GM04503 (cell line): Measurements from ENCODE around the gene S100A9.
"Not testable (repeated sequence)": the region's sequence is repeated elsewhere in the genome, so short reads cannot be mapped to it uniquely, and the experiment has no call there.

Experiments
- DNase-seq: peaks from one replicate; pipeline ENCODE4 v3.0.0-alpha.2; 2012; ENCODE audit warnings: low read depth

S100A9 gene

GRCh38 chr1:153357853-153358690, at the start of gene S100A9:
Gene S100A9, plus strand, starts transcription at chr1:153357854. Its CDS starts 430 bp downstream, at chr1:153358284.
- no peak for DNase-seq

GRCh38 chr1:153308540-153308939, 49.1 kb upstream of the S100A9 start:
- DNase-seq, result no peak

- DNase-seq, result no peak
Observed at GRCh38 chr1:153309441-153309840, 48.2 kb upstream of the S100A9 start.

- DNase-seq, result no peak
Observed at GRCh38 chr1:153310526-153310925, 47.1 kb upstream of the S100A9 start.

GRCh38 chr1:153312570-153313186, 45.0 kb upstream of the S100A9 start, which contains the start of gene PGLYRP3:
Gene PGLYRP3, minus strand, starts transcription at chr1:153312952. Its CDS starts 2,287 bp downstream, at chr1:153310665.
- DNase-seq, result no peak

GRCh38 chr1:153313288-153313687, 44.4 kb upstream of the S100A9 start:
- DNase-seq, result no peak

DNA sequence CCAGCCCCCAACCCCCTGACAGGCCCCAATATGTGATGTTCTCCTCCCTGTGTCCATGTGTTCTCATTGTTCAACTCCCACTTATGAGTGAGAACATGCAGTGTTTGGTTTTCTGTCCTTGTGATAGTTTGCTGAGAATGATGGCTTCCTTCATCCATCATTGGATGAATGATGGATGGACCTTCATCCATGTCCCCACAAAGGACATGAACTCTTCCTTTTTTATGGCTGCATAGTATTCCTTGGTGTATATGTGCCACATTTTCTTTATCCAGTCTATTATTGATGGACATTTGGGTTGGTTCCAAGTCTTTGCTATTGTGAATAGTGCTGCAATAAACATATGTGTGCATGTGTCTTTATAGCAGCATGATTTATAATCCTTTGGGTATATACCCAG, 43.3 kb upstream of the S100A9 start:
- DNase-seq, result not testable (repeated sequence)

- not testable (repeated sequence) for DNase-seq
Observed at GRCh38 chr1:153316013-153316412, 41.6 kb upstream of the S100A9 start.

DNA sequence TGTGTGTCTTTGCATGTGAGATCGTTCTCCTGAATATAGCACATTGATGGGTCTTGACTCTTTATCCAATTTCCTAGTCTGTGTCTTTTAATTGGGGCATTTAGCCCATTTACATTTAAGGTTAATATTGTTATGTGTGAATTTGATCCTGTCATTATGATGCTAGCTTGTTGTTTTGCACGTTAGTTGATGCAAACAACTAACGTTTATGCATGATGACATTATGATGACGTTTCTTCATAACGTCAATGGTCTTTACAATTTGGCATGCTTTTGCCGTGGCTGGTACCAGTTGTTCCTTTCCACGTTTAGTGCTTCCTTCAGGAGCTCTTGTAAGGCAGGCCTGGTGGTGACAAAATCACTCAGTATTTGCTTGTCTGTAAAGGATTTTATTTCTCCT, 39.5 kb upstream of the S100A9 start:
- not testable (repeated sequence) for DNase-seq

DNA sequence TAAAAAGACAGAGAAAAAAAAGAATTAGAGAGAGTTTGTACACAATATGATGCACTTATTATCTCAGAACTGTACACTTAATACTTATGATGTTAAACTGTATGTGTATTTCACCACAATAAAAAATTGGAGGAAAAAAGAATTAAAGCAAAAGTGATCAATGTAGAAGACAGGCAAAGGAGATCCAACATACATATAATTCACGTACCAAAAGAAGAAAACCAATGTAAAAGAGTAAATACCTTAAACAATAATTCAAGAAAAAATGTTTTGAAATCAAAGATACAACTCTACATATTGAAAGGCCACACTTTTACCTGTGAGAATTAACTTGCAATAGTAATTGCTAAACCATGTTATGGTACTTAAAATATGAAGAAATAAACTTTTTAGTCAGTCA, 35.1 kb upstream of the S100A9 start:
- no peak for DNase-seq

- no peak for DNase-seq
Observed at GRCh38 chr1:153324912-153325311, 32.7 kb upstream of the S100A9 start.

DNA sequence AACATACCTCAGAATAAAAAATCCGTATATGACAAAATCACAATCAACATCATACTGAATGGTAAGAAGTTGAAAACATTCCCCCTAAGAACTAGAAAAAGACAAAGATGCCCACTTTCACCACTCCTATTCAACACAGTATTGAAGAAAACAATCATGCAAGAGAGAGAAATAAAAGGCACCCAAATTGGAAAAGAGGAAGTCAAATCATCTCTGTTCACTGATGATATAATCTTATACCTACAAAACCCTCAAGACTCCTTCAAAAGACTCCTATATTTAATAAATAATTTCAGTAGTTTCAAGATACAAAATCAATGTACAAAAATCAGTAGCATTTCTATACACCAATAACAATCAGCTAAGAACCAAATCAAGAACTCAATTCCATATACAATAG, 23.8 kb upstream of the S100A9 start:
- DNase-seq, result no peak

DNA sequence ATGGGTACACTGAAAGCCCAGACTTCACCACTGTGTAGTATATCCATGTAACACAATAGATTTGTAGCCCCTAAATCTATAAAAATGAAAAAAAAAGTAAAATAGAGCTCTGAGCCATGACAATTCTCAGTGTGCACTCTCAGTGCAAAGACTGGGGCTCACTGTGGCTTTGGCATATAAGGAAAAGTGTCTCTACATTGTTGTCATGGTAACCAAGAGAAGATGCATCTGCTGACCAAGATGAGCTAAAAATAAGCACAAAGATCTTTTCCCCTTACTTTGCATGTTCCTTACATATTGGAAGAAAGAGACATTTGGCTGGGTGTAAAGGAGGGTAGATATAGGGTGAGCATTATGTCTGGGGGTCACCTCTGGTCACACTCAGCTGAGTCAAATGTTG, 21.0 kb upstream of the S100A9 start:
- DNase-seq, result no peak

- no peak for DNase-seq
Observed at GRCh38 chr1:153337980-153338853, 19.4 kb upstream of the S100A9 start.

- DNase-seq, result no peak
Observed at GRCh38 chr1:153339802-153340201, 17.9 kb upstream of the S100A9 start.

- no peak for DNase-seq
Observed at GRCh38 chr1:153340356-153340755, 17.3 kb upstream of the S100A9 start.

- no peak for DNase-seq
Observed at GRCh38 chr1:153341431-153341934, 16.2 kb upstream of the S100A9 start.

- DNase-seq, result no peak
Observed at GRCh38 chr1:153342178-153342577, 15.5 kb upstream of the S100A9 start.

DNA sequence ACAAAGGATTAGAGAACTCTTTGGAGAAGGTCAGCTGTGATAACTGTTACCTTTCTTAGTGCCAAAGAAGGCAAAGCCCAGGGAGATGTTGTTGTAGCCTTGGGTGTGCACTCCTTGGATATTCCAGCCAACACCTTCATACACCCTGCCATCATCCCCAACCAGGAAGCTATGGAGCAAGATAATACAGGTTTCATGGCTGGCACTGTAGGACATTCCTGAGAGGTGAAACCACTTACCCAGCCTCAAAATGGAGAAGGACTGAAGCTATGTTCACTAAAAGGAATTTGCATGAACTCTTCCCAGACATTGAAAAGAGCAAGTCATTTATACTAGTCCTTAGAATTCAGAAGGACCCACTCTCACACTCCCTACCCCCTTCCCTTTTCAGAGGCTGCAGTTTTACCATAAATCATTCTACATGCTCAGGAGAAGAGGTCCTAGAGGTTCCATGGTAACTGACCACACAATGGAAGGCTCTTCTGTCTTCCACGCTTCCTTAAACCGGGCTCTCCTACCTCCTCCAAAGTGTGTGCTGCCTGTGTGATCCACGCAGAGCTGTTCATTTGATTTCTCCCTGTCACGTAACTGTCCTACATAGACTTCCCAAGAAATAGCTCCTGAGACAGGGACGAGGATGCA, 14.5 kb upstream of the S100A9 start:
- no peak for DNase-seq

- DNase-seq, result no peak
Observed at GRCh38 chr1:153343811-153344717, 13.6 kb upstream of the S100A9 start.

- no peak for DNase-seq
Observed at GRCh38 chr1:153344718-153345025, 13.0 kb upstream of the S100A9 start.
